Measurements from ENCODE around the gene IFT122. TPM values are rescaled to one million over a fixed set of nuclear protein-coding genes. Genes with fewer than 3 reads are reported as not detected.
A peak's percentile ranks its signal among the peaks of the same experiment; 100 is the strongest.

Gene IFT122
- total RNA-seq, 1 experiment from 2014 or later, result 30.0 TPM

DNA sequence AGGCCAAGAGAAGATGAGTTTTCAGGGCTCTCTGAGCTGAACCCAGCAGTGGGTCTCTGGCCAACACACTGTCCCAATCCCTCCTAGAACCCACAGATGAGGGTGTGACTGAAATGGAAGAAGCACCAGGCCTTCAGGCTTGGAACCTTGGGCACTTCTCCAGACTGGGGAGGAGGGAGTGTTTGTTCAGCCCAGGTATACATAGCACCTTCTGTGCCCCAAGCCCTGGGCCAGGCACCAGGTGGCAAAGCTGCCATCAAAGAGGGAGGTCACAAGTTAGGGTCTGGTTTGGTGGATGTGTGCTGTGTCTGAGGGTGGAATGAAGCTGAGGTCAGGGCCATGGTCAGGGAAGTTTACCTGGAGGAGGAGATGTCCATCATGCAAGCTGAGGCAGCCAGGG, 72.6 kb downstream of the IFT122 start:
- BruUV-seq (replicated peaks), result no TSS peak
- Mint-ChIP-seq H3K4me1 (ENCODE audit: low read depth, unreplicated experiment) (no peaks in the 10 kb centered on the region), H3K27ac (ENCODE audit: unreplicated experiment) (peak overlapping the region; percentile 51), H3K4me3 (ENCODE audit: unreplicated experiment) (no peak overlapping the region), H3K27me3 (ENCODE audit: insufficient read depth, unreplicated experiment) (no peaks in the 10 kb centered on the region), H3K36me3 (ENCODE audit: insufficient read depth, unreplicated experiment) (peaks cover 6% of the 10 kb centered on the region), H3K9me3 (ENCODE audit: unreplicated experiment) (no peaks in the 10 kb centered on the region)
- H3K27me3 ChIP-seq (replicated peaks; ENCODE audit: control insufficient read depth, insufficient read depth, low read length), result no peaks in the 10 kb centered on the region
- DNase-seq, result no peak
- intact Hi-C loops (cut with micrococcal nuclease; ENCODE audit: unreplicated experiment), result no loop called here
- H3K4me3 ChIP-seq (ENCODE audit: low read depth, low read length), result no peak overlapping the region
- no peaks in the 10 kb centered on the region; the same call in 1 of the 2 replicates for H3K36me3 ChIP-seq (ENCODE audit: control insufficient read depth, insufficient read depth, low read length)
- no peaks in the 10 kb centered on the region for H3K9me3 ChIP-seq
- TF ChIP-seq, protein P1, sequence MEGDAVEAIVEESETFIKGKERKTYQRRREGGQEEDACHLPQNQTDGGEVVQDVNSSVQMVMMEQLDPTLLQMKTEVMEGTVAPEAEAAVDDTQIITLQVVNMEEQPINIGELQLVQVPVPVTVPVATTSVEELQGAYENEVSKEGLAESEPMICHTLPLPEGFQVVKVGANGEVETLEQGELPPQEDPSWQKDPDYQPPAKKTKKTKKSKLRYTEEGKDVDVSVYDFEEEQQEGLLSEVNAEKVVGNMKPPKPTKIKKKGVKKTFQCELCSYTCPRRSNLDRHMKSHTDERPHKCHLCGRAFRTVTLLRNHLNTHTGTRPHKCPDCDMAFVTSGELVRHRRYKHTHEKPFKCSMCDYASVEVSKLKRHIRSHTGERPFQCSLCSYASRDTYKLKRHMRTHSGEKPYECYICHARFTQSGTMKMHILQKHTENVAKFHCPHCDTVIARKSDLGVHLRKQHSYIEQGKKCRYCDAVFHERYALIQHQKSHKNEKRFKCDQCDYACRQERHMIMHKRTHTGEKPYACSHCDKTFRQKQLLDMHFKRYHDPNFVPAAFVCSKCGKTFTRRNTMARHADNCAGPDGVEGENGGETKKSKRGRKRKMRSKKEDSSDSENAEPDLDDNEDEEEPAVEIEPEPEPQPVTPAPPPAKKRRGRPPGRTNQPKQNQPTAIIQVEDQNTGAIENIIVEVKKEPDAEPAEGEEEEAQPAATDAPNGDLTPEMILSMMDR (IDR thresholded peaks at IDR 0.05; ENCODE audit: insufficient read depth in 1 of 2, low read depth in 1 of 2, low read length in 1 of 2, severe bottlenecking in 1 of 2, unreplicated experiment in 1 of 2), result no peak
- POLR2A ChIA-PET, result no interaction called here
- H3K4me1 ChIP-seq, result no peaks in the 10 kb centered on the region
- CTCF ChIA-PET, result interaction anchor here (0.9 kb wide), 1 partner anchor 22 kb away, joined by 3 read pairs; no protein-coding TSS in a partner anchor

DNA sequence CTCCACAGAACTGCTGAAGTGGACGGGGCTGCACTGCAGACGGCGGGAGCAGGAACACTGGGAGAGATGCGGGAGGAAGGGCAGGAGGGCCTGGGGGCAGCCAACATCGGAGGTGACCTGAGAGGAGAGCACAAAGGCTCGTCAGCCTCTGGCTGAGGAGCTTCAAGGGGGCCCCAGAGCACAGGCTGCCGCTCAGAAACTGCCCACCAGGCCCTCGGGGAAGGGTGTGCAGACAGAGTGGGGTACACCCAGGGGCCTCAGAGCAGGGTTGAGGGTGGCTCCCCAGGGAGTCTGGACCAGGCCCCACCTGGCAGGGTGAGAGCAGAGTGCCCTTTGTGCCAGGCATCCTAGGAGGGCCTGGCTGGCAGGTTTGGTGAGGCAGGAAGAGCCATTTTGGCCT, 73.7 kb downstream of the IFT122 start:
- Histone ChIP-seq H3K27me3 (replicated peaks; ENCODE audit: control insufficient read depth, insufficient read depth, low read length) (no peaks in the 10 kb centered on the region), H3K36me3 (ENCODE audit: control insufficient read depth, insufficient read depth, low read length) (no peaks in the 10 kb centered on the region; the same call in 1 of the 2 replicates), H3K4me3 (ENCODE audit: low read depth, low read length) (no peak overlapping the region), H3K4me1 (no peaks in the 10 kb centered on the region), H3K9me3 (no peaks in the 10 kb centered on the region)
- no TSS peak for BruUV-seq (replicated peaks)
- TF ChIP-seq, protein P1 (IDR thresholded peaks at IDR 0.05; ENCODE audit: insufficient read depth in 1 of 2, low read depth in 1 of 2, low read length in 1 of 2, severe bottlenecking in 1 of 2, unreplicated experiment in 1 of 2), result no peak
- H3K27me3 Mint-ChIP-seq (ENCODE audit: insufficient read depth, unreplicated experiment), result no peaks in the 10 kb centered on the region
- H3K27ac Mint-ChIP-seq (ENCODE audit: unreplicated experiment), result no peak overlapping the region
- intact Hi-C loops (cut with micrococcal nuclease; ENCODE audit: unreplicated experiment), result no loop called here
- H3K4me1 Mint-ChIP-seq (ENCODE audit: low read depth, unreplicated experiment), result no peaks in the 10 kb centered on the region
- no peaks in the 10 kb centered on the region for H3K9me3 Mint-ChIP-seq (ENCODE audit: unreplicated experiment)
- no peak overlapping the region for H3K4me3 Mint-ChIP-seq (ENCODE audit: unreplicated experiment)
- peaks cover 6% of the 10 kb centered on the region for H3K36me3 Mint-ChIP-seq (ENCODE audit: insufficient read depth, unreplicated experiment)
- ChIA-PET CTCF (no interaction called here), POLR2A (no interaction called here)
- DNase-seq, result no peak

DNA sequence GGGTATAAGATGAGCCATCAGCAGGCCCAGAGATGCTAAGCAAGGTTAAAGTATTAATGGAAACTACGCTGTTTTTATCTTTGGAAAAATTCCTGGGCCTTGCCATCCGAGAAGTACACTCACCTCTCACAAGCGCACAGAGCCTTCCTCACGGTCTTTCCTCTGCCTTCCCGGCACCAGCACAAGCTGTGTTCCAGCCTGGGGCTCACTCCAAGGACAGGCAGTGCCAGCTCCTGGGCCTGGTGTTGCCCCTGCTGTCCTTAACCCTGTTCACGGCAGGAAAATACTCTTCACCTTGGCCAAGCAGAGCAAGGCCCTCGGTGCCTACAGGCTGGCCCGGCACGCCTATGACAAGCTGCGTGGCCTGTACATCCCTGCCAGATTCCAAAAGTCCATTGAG, 74.1 kb downstream of the IFT122 start:
- POLR2A ChIA-PET, result no interaction called here
- Histone ChIP-seq H3K27me3 (replicated peaks; ENCODE audit: control insufficient read depth, insufficient read depth, low read length) (no peaks in the 10 kb centered on the region), H3K9me3 (no peaks in the 10 kb centered on the region), H3K4me3 (ENCODE audit: low read depth, low read length) (no peak overlapping the region), H3K4me1 (no peaks in the 10 kb centered on the region), H3K36me3 (ENCODE audit: control insufficient read depth, insufficient read depth, low read length) (no peaks in the 10 kb centered on the region; the same call in 1 of the 2 replicates)
- TF ChIP-seq, protein P1 (IDR thresholded peaks at IDR 0.05; ENCODE audit: insufficient read depth in 1 of 2, low read depth in 1 of 2, low read length in 1 of 2, severe bottlenecking in 1 of 2, unreplicated experiment in 1 of 2), result no peak
- H3K9me3 Mint-ChIP-seq (ENCODE audit: unreplicated experiment), result no peaks in the 10 kb centered on the region
- intact Hi-C loops (cut with micrococcal nuclease; ENCODE audit: unreplicated experiment), result no loop called here
- BruUV-seq (replicated peaks), result no TSS peak
- H3K4me3 Mint-ChIP-seq (ENCODE audit: unreplicated experiment), result no peak overlapping the region
- peaks cover 6% of the 10 kb centered on the region for H3K36me3 Mint-ChIP-seq (ENCODE audit: insufficient read depth, unreplicated experiment)
- no peaks in the 10 kb centered on the region for H3K4me1 Mint-ChIP-seq (ENCODE audit: low read depth, unreplicated experiment)
- no peak for DNase-seq
- no peak overlapping the region for H3K27ac Mint-ChIP-seq (ENCODE audit: unreplicated experiment)
- CTCF ChIA-PET, result no interaction called here
- H3K27me3 Mint-ChIP-seq (ENCODE audit: insufficient read depth, unreplicated experiment), result no peaks in the 10 kb centered on the region
